ENCODE measurements around the gene AVP. TPM values are rescaled to one million over a fixed set of nuclear protein-coding genes. Genes with fewer than 3 reads are reported as not detected.
"Not testable (repeated sequence)": the region's sequence is repeated elsewhere in the genome, so short reads cannot be mapped to it uniquely, and the experiment has no call there.

Gene AVP
- total and polyA plus RNA-seq, 9 of the 15 experiments (the other 6 are each of a cell fraction or from before 2014, with no cell fraction given), result not detected

- no peak for TF ChIP-seq CSDE1 (IDR thresholded peaks at IDR 0.05)
Measured at GRCh38 chr20:3077618-3078134, 6.8 kb downstream of the AVP start (continued).

- BruUV-seq (replicated peaks); POLR2A ChIA-PET: not testable (repeated sequence)
Measured at GRCh38 chr20:3075315-3075714, 9.2 kb downstream of the AVP start.

GRCh38 chr20:3074812-3075211, 9.7 kb downstream of the AVP start:
- no TSS peak for BruUV-seq (replicated peaks)
- WGBS (ENCODE audit: insufficient coverage, low coverage, missing lambda C conversion rate), result 22% methylated on average over 5 of the region's 6 CpGs
- Histone ChIP-seq H3K4me3 (no peak overlapping the region), H3K9me3 (replicated peaks; ENCODE audit: control insufficient read depth, insufficient read depth, low read depth, low read length) (no peaks in the 10 kb centered on the region), H3K36me3 (ENCODE audit: control insufficient read depth, insufficient read depth, low read length) (no peaks in the 10 kb centered on the region), H3K27ac (ENCODE audit: extremely low read depth, low read depth, low read length) (no peak overlapping the region), H3K4me1 (replicated peaks in 1 of 2; ENCODE audit: control insufficient read depth in 2 of 2, insufficient read depth in 2 of 2, low read length in 2 of 2) (peaks cover 17 to 18% of the 10 kb centered on the region in 2 experiments; a peak in 4 of 5 replicates), H4K20me1 (replicated peaks; ENCODE audit: control insufficient read depth, insufficient read depth, low read length) (no peaks in the 10 kb centered on the region), H3K27me3 (ENCODE audit: control insufficient read depth in 2 of 2, insufficient read depth in 2 of 2, low read length in 2 of 2) (no peaks in the 10 kb centered on the region), H2AFZ (ENCODE audit: low read depth, low read length) (no peak overlapping the region), H3K4me2 (ENCODE audit: insufficient read depth, low read length) (no peak overlapping the region), H3K79me2 (ENCODE audit: control insufficient read depth, insufficient read depth, low read length) (no peaks in the 10 kb centered on the region), H3K9ac (ENCODE audit: insufficient read depth in 1 of 2, low read depth in 2 of 2, low read length in 2 of 2) (no peak overlapping the region), H3K9me1 (ENCODE audit: control insufficient read depth, insufficient read depth, low read length) (no peaks in the 10 kb centered on the region)
- ATAC-seq (no peak), DNase-seq (ENCODE audit: extremely low read depth in 1 of 4, low spot score in 3 of 4) (no peak), FAIRE-seq (no peak)
- CTCF ChIA-PET (ENCODE audit: low intra/inter-chr PET ratio), result no interaction called here
- in situ Hi-C loops (cut with MboI) (no loop called here), intact Hi-C loops (cut with micrococcal nuclease) (no loop called here)
- POLR2A ChIA-PET, result no interaction called here
- no peak for TF ChIP-seq MECOM (CRISPR knock-in tag; IDR thresholded peaks at IDR 0.05)
- TF ChIP-seq NRF1 (conservative IDR thresholded peaks at IDR 0.05 in 1 of 2, IDR thresholded peaks at IDR 0.05 in 1 of 2), result 0 out of 4 replicates have a peak, but pooled peaks of 1 of the 2 experiments have one; percentile 15
- no peak for TF ChIP-seq TCF3 (CRISPR knock-in tag; IDR thresholded peaks at IDR 0.05)
- TF ChIP-seq ETS2 (tag; IDR thresholded peaks at IDR 0.05; ENCODE audit: borderline replicate concordance, poor library complexity, severe bottlenecking), result no peak
- no peak for TF ChIP-seq PHF21A (IDR thresholded peaks at IDR 0.05; ENCODE audit: borderline replicate concordance, low read depth)
- TF ChIP-seq JUNB (CRISPR knock-in tag; conservative IDR thresholded peaks at IDR 0.05), result no peak
- no peak for TF ChIP-seq ZNF444 (CRISPR knock-in tag; IDR thresholded peaks at IDR 0.05)
- TF ChIP-seq ZNF354B (CRISPR knock-in tag; IDR thresholded peaks at IDR 0.05), result no peak
- TF ChIP-seq SPI1 (IDR thresholded peaks at IDR 0.05; ENCODE audit: borderline replicate concordance, low read depth, low read length), result peak; percentile 84; the same call in 1 of the 2 replicates
- TF ChIP-seq STAT5A (IDR thresholded peaks at IDR 0.05; ENCODE audit: borderline replicate concordance, low read length), result no peak
- no peak for TF ChIP-seq MYBL2 (IDR thresholded peaks at IDR 0.05; ENCODE audit: low read depth)
- TF ChIP-seq MYBL2 (CRISPR knock-in tag; IDR thresholded peaks at IDR 0.05; ENCODE audit: borderline replicate concordance), result no peak
- TF ChIP-seq HOMEZ (CRISPR knock-in tag; IDR thresholded peaks at IDR 0.05), result no peak

More at GRCh38 chr20:3075315-3075714, 9.2 kb downstream of the AVP start:
- H3K4me2 ChIP-seq (ENCODE audit: insufficient read depth, low read length); FAIRE-seq; H4K20me1 ChIP-seq (replicated peaks; ENCODE audit: control insufficient read depth, insufficient read depth, low read length); H2AFZ ChIP-seq (ENCODE audit: low read depth, low read length); H3K27me3 ChIP-seq (ENCODE audit: control insufficient read depth in 2 of 2, insufficient read depth in 2 of 2, low read length in 2 of 2); H3K9me1 ChIP-seq (ENCODE audit: control insufficient read depth, insufficient read depth, low read length); H3K27ac ChIP-seq (ENCODE audit: extremely low read depth, low read depth, low read length); DNase-seq (ENCODE audit: extremely low read depth in 1 of 4, low spot score in 3 of 4); H3K4me3 ChIP-seq; H3K9ac ChIP-seq (ENCODE audit: insufficient read depth in 1 of 2, low read depth in 2 of 2, low read length in 2 of 2); H3K9me3 ChIP-seq (replicated peaks; ENCODE audit: control insufficient read depth, insufficient read depth, low read depth, low read length); intact Hi-C loops (cut with micrococcal nuclease); in situ Hi-C loops (cut with MboI); H3K79me2 ChIP-seq (ENCODE audit: control insufficient read depth, insufficient read depth, low read length); CTCF ChIA-PET (ENCODE audit: low intra/inter-chr PET ratio); H3K36me3 ChIP-seq (ENCODE audit: control insufficient read depth, insufficient read depth, low read length); ATAC-seq: not testable (repeated sequence)
- H3K4me1 ChIP-seq (replicated peaks in 1 of 2; ENCODE audit: control insufficient read depth in 2 of 2, insufficient read depth in 2 of 2, low read length in 2 of 2), result peaks cover 17 to 18% of the 10 kb centered on the region in 2 experiments; a peak in 4 of 5 replicates
- 70% methylated on average over 6 of the region's 6 CpGs for WGBS (ENCODE audit: insufficient coverage, low coverage, missing lambda C conversion rate)

All from K562 (cell line).